GM12873 (cell line): ENCODE data around the gene CCDC85A.

Source experiments
- TF ChIP-seq, protein P1 (sequence below): IDR thresholded peaks from 2 replicates; pipeline ENCODE4 v1.5.1; 2012; ENCODE audit warnings: low read depth, mild to moderate bottlenecking, moderate library complexity, low read length, control low read depth; ENCODE audit not compliant: insufficient read depth; ENCODE audit errors: missing control alignments

The CCDC85A gene

DNA sequence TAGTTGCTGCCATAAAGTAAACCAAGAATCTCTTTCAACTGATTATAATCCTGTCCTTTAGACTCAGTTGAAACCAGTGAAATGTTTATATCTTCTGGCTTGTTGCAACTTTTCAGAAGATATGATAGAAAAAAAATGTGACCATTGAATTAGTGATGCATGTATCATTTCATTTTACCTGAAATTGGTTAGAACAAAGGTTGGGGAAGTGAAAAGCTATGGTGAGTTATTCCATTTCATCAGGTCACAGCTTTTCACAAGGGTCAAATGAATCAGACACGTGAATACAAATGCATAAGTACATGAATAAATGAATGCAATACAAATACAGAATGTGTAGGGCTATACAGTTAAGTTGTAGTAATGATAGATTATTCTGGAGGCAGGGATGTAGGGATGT, 15.1 kb downstream of the CCDC85A start:
- TF ChIP-seq, protein P1, sequence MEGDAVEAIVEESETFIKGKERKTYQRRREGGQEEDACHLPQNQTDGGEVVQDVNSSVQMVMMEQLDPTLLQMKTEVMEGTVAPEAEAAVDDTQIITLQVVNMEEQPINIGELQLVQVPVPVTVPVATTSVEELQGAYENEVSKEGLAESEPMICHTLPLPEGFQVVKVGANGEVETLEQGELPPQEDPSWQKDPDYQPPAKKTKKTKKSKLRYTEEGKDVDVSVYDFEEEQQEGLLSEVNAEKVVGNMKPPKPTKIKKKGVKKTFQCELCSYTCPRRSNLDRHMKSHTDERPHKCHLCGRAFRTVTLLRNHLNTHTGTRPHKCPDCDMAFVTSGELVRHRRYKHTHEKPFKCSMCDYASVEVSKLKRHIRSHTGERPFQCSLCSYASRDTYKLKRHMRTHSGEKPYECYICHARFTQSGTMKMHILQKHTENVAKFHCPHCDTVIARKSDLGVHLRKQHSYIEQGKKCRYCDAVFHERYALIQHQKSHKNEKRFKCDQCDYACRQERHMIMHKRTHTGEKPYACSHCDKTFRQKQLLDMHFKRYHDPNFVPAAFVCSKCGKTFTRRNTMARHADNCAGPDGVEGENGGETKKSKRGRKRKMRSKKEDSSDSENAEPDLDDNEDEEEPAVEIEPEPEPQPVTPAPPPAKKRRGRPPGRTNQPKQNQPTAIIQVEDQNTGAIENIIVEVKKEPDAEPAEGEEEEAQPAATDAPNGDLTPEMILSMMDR, result no peak

DNA sequence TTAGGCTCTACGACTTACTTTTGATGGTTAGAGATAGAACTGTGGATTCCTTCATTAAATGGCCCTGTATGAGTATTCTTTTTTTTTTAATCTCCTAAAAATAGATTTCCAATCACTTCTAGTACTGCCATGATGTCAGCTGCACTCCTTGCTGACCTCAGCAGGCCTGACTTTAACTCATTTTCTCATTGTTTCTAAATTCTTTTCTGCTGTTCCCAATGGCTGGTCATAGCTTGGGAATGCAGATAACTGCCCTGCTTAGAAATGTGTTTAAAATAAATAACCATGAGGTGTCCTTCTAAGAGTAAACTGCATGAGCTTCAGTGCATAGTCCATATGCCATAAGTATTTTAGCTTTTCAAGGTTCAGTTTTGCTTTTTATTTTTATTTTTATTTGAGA, 15.7 kb downstream of the CCDC85A start:
- TF ChIP-seq, protein P1, result no peak

DNA sequence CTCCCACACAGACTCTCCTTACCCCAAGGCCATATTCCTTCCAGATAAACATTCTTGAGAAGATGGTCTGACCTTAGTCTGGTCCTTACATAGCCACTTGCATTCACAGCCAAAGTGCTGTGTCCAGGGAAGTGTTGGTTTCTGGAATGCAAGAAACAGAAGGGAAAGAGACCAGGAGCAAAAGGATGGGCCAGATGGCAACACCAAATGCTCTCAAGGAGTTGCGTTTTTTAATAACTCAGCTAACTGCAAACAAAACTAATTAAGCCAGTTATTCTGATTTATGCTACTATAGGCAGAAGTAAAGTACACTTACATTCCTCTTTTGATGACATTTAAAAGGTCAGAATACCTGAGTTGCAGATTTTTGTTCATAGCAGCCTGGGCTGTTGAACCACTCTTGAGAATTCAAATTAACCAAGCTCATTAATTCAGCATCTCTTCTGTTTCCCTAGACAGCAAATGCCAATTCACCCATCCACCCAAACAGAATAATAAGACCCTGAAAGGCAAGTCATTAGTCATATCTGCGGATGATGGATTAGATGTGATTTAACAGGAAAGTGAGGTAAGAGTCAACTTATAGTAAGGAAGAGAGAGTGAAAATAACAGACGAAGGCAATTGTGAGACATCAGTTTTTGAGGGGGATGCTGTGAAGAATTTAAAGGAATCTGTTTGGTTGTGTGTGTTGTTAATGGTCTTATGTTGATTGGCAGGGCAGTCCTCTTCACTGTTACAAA, 18.8 kb downstream of the CCDC85A start:
- TF ChIP-seq, protein P1, result no peak

DNA sequence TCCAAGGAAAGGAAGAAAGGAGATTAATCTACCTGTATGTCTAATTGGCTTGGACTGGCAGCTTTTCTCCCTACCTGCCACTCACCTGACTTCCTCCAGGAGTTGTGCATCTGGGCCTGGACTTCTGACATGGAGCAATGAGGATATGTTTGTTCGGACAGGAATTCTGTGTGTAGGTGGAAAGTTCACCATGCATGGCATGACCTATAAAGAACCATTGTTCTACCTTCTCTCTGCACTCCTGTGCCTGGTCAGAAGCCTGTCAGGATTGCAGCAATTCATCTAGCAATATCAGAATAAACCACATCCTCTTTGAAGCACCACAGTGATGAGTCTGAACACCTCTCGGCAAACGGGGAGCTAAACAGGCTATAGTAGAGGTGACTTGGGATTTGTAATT, 20.8 kb downstream of the CCDC85A start:
- TF ChIP-seq, protein P1, result no peak

DNA sequence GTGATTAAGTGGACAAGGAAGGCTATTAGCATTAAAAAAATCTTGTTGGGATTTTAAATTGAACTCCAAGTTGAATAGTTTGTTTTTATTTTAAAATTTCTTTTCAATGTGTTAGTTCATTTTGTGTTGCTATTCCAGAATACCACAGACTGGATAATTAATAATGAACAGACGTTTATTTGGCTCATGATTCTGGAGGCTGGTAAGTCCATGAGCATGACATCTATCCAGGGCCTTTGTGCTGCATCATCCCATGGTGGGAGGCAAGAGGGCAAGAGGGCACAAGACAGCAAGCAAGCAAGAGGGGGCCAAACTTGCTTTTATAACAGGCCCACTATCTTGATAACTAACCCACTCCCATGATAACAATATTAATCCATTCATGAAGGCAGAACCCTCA, 22.5 kb downstream of the CCDC85A start:
- TF ChIP-seq, protein P1, result no peak

DNA sequence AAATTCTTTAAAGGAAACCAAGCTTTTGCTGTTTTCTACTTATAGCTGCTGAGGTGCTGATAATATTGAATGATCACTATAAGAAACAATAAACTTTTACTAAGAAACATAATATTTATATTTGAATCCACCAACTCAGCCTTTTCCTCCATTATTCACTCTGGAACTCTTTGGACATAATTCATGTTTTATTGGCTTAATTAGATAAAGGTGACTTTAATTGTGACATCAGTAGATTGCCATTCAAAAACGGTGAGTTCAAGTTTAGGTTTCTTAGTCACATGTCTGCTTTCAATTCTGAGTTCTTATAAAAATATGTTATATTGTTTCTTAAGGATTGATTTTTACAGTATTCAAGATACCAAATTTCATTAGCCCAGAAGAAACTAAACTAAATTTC, 24.0 kb downstream of the CCDC85A start:
- TF ChIP-seq, protein P1, result no peak

DNA sequence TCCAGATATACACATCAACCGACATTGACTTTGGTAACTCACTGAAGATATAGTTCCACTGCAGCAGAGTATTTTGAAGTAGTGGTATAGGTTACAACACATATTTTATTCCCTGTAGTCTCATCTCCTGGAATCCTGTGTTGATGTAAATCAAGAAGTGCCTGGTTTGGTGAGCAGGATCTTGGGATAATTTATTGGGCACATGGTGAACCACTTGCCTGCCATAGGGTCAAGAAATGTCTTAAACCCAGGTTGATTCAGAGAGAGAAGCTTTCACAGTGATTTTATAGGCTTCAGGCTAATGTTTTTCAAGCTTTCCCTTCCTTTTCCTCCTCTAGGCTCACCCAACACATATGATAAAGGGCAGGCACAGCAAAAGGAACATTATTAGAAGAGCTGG, 24.6 kb downstream of the CCDC85A start:
- TF ChIP-seq, protein P1, result no peak

DNA sequence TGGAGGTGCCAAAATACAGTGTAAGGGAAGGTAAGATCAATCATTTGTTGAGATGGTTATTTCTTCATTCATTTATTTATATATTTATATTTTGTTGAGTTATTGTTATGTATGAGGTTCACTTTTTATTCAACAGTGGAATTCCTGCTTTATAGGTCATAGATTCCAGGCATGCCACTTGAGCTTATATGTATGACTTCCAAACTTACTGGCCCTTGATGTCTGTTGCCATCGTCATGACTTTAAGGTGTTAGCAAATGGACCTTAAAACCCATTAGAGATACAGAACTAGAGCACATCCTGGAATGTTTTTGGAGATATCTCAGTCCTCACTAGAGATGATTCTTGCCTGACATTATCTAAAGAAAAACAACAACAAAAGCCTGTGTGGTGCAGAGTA, 25.9 kb downstream of the CCDC85A start:
- TF ChIP-seq, protein P1, result no peak
